Breast epithelium (tissue), 4 donors: ENCODE results near the gene ZSWIM3. TPM values are rescaled to one million over a fixed set of nuclear protein-coding genes. Genes with fewer than 3 reads are reported as not detected.
"Not testable (repeated sequence)": the region's sequence is repeated elsewhere in the genome, so short reads cannot be mapped to it uniquely, and the experiment has no call there.

Experiments
- DNase-seq, 2 donors: peaks; one replicate each; pipeline ENCODE4 v3.0.0-alpha.2; 2019; ENCODE audit warnings: low spot score in 2 of 2
- H3K27ac ChIP-seq, 2 donors: fragments of 200-600 bp; sonication (generic) in 1 of 2; one replicate each; pipeline ENCODE4 v1.5.1; 2016 to 2019; ENCODE audit warnings: mild to moderate bottlenecking in 1 of 2
- H3K27me3 ChIP-seq, 2 donors: fragments of 200-600 bp; sonication (generic) in 1 of 2; one replicate each; pipeline versions ENCODE4 v1.5.1 to v1.6.0; 2017 to 2019; ENCODE audit warnings: control low read depth in 1 of 2, mild to moderate bottlenecking in 1 of 2
- H3K36me3 ChIP-seq: fragments of 200-600 bp; one replicate; pipeline ENCODE4 v1.5.1; 2019
- H3K4me1 ChIP-seq, 2 donors: fragments of 200-600 bp; sonication (generic); one replicate each; pipeline ENCODE4 v1.5.1; 2016 to 2019; ENCODE audit warnings: control low read depth in 1 of 2
- H3K4me3 ChIP-seq, 3 donors: fragments of 200-600 bp; sonication (generic); 1 replicate in 2 of 3; 2 replicates in 1 of 3; pipeline ENCODE4 v1.5.1; 2016 to 2019; ENCODE audit warnings: mild to moderate bottlenecking in 3 of 3, moderate library complexity in 2 of 3
- H3K9me3 ChIP-seq, 2 donors: fragments of 200-600 bp; sonication (generic) in 1 of 2; one replicate each; pipeline ENCODE4 v1.5.1; 2016 to 2019; ENCODE audit warnings: control low read depth in 1 of 2
- CTCF ChIP-seq, 3 donors: fragments of 450-650 bp; IDR thresholded peaks; one replicate each; pipeline ENCODE4 v1.5.1; 2016 to 2017; ENCODE audit warnings: antibody characterized with exemption in 3 of 3, mild to moderate bottlenecking in 3 of 3, moderate library complexity in 3 of 3
- POLR2A ChIP-seq: fragments of 450-650 bp; IDR thresholded peaks from one replicate; pipeline ENCODE4 v1.6.1; 2016; ENCODE audit warnings: antibody characterized with exemption, mild to moderate bottlenecking, moderate library complexity
- POLR2AphosphoS5 ChIP-seq, 3 donors: sonication (generic); formaldehyde crosslinking; IDR thresholded peaks; one replicate each; pipeline ENCODE4 v1.6.1; 2017; ENCODE audit warnings: antibody characterized with exemption in 3 of 3
- intact Hi-C: fragments of 100-400 bp; cut with DNase I; formaldehyde crosslinking; loops from one replicate; pipeline ENCODE4 v1.15.1; 2023; ENCODE audit warnings: low total_unique reads
- total RNA-seq, 3 donors: library from RNA; depleted of rRNA; stranded (reverse); fragments of >200 nt; gene quantifications; one replicate each; pipeline ENCODE4 v1.1.0, GENCODE V29; 2016

ZSWIM3 gene
- total RNA-seq, 3 donors from 2014 or later = 1.9 to 5.4 (median 4.9) TPM

- no peaks in the 10 kb centered on the region for H3K9me3 ChIP-seq
- DNase-seq = no peak
- intact Hi-C loops = no loop called here
- H3K4me3 ChIP-seq = no peak overlapping the region
- H3K27ac ChIP-seq = no peak overlapping the region
- no peaks in the 10 kb centered on the region for H3K4me1 ChIP-seq
- H3K36me3 ChIP-seq = no peaks in the 10 kb centered on the region
- TF ChIP-seq CTCF (IDR thresholded peaks at IDR 0.05) (no peak), POLR2A (no peak), POLR2AphosphoS5 (IDR thresholded peaks at IDR 0.05) (no peak)
- no peaks in the 10 kb centered on the region for H3K27me3 ChIP-seq
Observed at GRCh38 chr20:45867819-45868176, 10.4 kb downstream of the ZSWIM3 start.

- H3K36me3 ChIP-seq = no peaks in the 10 kb centered on the region
- H3K9me3 ChIP-seq = no peaks in the 10 kb centered on the region
- H3K27me3 ChIP-seq = no peaks in the 10 kb centered on the region
- H3K4me1 ChIP-seq = no peaks in the 10 kb centered on the region
- intact Hi-C loops = no loop called here
- no peak overlapping the region for H3K4me3 ChIP-seq
- DNase-seq = peak in 1 of 2 donors; percentile 46
- peak overlapping the region in 1 of 2 donors; percentile 52 for H3K27ac ChIP-seq
- no peak for TF ChIP-seq POLR2AphosphoS5 (IDR thresholded peaks at IDR 0.05)
- TF ChIP-seq CTCF (IDR thresholded peaks at IDR 0.05) = no peak
- TF ChIP-seq POLR2A = no peak
Observed at GRCh38 chr20:45872626-45873025, 15.2 kb downstream of the ZSWIM3 start.

GRCh38 chr20:45873409-45874103 is 16.1 kb downstream of the ZSWIM3 start:
- Histone ChIP-seq H3K4me1 (no peaks in the 10 kb centered on the region), H3K27me3 (no peaks in the 10 kb centered on the region), H3K4me3 (no peak overlapping the region), H3K36me3 (no peaks in the 10 kb centered on the region), H3K27ac (no peak overlapping the region), H3K9me3 (no peaks in the 10 kb centered on the region)
- intact Hi-C loops = no loop called here
- no peak for TF ChIP-seq POLR2AphosphoS5 (IDR thresholded peaks at IDR 0.05)
- no peak for TF ChIP-seq POLR2A
- TF ChIP-seq CTCF (IDR thresholded peaks at IDR 0.05) = no peak
- no peak for DNase-seq

GRCh38 chr20:45874104-45874481 is 16.7 kb downstream of the ZSWIM3 start:
- intact Hi-C loops, H3K36me3 ChIP-seq, H3K27ac ChIP-seq, H3K4me3 ChIP-seq, H3K4me1 ChIP-seq, DNase-seq, H3K9me3 ChIP-seq, H3K27me3 ChIP-seq: not testable (repeated sequence)

- Histone ChIP-seq H3K36me3 (no peaks in the 10 kb centered on the region), H3K27ac (no peak overlapping the region), H3K4me3 (no peak overlapping the region), H3K4me1 (no peaks in the 10 kb centered on the region), H3K27me3 (no peaks in the 10 kb centered on the region), H3K9me3 (no peaks in the 10 kb centered on the region)
- intact Hi-C loops = no loop called here
- DNase-seq = no peak
- TF ChIP-seq CTCF (IDR thresholded peaks at IDR 0.05) = no peak
- TF ChIP-seq POLR2A = no peak
- no peak for TF ChIP-seq POLR2AphosphoS5 (IDR thresholded peaks at IDR 0.05)
Observed at GRCh38 chr20:45874576-45874975, 17.2 kb downstream of the ZSWIM3 start.
